ENCODE results near the gene COBLL1.

DNA sequence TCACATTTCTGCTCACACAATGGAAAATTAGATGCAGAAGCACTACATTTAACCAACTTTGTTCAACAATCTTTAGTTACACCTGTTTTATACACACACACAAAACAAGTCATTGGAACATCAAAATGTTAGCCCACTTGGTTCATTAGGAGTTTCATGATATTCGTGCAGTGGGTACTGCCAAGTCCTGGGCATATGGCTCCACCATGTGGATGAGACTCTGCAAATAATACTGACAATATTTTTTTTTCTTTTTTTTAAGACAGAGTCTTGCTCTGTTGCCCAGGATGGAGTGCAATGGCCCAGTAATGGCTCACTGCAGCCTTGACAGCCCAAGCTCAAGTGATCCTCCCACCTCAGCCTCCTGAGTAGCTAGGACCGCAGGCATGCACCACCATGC lies 185.9 kb downstream of the COBLL1 start:
- TF ChIP-seq, protein P1, sequence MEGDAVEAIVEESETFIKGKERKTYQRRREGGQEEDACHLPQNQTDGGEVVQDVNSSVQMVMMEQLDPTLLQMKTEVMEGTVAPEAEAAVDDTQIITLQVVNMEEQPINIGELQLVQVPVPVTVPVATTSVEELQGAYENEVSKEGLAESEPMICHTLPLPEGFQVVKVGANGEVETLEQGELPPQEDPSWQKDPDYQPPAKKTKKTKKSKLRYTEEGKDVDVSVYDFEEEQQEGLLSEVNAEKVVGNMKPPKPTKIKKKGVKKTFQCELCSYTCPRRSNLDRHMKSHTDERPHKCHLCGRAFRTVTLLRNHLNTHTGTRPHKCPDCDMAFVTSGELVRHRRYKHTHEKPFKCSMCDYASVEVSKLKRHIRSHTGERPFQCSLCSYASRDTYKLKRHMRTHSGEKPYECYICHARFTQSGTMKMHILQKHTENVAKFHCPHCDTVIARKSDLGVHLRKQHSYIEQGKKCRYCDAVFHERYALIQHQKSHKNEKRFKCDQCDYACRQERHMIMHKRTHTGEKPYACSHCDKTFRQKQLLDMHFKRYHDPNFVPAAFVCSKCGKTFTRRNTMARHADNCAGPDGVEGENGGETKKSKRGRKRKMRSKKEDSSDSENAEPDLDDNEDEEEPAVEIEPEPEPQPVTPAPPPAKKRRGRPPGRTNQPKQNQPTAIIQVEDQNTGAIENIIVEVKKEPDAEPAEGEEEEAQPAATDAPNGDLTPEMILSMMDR (IDR thresholded peaks at IDR 0.05; ENCODE audit: insufficient read depth, low read depth, low read length): no peak
- TF ChIP-seq EZH2 (IDR thresholded peaks at IDR 0.05; ENCODE audit: insufficient read depth, low read length): no peak
